Measurements from ENCODE around the gene HIVEP2. TPM values are rescaled to one million over a fixed set of nuclear protein-coding genes. Genes with fewer than 3 reads are reported as not detected.

The HIVEP2 gene
- total and polyA plus RNA-seq, 9 donors: 8.4 to 58.9 (median 32.1) TPM

DNA sequence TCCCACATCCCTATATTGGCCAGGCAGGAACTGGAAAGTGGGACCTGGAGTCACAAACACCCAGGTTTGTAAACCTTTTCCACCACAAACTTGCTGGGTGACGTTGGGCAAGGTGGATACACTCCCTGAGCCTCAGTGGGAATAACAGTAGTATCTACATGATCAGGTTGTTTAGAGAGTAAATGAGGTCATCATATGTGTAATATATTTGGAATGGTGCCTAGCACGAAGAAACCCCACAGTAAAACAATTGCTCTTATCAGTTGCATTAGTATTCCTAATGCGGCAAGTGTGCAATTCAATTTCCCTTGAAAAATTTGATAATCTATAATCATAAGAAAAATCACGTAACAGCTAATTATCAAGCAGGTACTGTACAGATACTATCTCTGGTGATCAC is 51.9 kb downstream of the HIVEP2 start:
- TF ChIP-seq POLR2A (IDR thresholded peaks at IDR 0.05) (no peak), EP300 (IDR thresholded peaks at IDR 0.05) (no peak)
- TF ChIP-seq, protein P1, sequence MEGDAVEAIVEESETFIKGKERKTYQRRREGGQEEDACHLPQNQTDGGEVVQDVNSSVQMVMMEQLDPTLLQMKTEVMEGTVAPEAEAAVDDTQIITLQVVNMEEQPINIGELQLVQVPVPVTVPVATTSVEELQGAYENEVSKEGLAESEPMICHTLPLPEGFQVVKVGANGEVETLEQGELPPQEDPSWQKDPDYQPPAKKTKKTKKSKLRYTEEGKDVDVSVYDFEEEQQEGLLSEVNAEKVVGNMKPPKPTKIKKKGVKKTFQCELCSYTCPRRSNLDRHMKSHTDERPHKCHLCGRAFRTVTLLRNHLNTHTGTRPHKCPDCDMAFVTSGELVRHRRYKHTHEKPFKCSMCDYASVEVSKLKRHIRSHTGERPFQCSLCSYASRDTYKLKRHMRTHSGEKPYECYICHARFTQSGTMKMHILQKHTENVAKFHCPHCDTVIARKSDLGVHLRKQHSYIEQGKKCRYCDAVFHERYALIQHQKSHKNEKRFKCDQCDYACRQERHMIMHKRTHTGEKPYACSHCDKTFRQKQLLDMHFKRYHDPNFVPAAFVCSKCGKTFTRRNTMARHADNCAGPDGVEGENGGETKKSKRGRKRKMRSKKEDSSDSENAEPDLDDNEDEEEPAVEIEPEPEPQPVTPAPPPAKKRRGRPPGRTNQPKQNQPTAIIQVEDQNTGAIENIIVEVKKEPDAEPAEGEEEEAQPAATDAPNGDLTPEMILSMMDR (IDR thresholded peaks at IDR 0.05): no peak
- WGBS, 3 donors: 81 to 92% (median 82%) methylated on average over 4 of the region's 4 CpGs
- H3K27me3 ChIP-seq: no peaks in the 10 kb centered on the region
- DNase-seq: no peak
- no peak overlapping the region for H3K4me3 ChIP-seq
- H3K36me3 ChIP-seq: no peaks in the 10 kb centered on the region
- intact Hi-C loops (cut with DNase I): no loop called here
- H3K27ac ChIP-seq: no peak overlapping the region
- H3K9me3 ChIP-seq: no peaks in the 10 kb centered on the region
- H3K4me1 ChIP-seq (ENCODE audit: insufficient read depth): no peaks in the 10 kb centered on the region

DNA sequence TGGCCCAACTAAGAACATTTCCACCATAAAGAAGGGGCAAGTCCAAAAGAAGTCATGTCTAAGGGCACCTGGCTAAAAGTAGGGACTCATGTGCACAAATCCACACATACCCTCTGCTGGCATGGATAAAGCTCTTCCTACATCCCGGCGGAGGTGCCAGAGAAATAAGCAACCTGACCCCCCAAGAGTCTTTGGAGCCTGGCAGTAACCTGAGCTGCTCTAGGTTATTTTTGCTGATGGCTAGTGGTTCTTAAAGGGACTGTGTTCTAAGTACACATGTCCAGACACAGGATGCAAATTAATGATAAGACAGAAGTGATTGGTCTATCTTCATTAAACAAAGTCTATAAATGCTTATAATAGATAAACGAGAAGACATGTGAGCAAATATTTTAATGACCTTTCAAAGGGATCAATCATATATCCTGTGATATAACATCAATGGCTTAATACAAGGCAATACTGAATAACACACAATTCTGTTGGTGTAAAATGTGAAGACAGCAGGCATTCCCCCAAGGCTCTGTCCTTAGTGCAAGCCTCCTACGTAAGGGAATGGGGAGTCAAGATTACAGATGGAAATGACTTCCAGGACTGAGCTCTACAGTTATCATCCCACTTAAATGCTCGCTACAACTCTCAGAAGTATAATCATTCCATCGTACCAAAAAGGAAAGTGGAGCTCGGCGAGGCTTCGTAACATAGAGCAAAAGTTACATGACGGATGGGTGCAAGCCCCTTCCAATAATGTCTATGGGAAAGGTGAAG is 52.5 kb downstream of the HIVEP2 start:
- no peak for TF ChIP-seq EP300 (IDR thresholded peaks at IDR 0.05)
- no peak for TF ChIP-seq POLR2A (IDR thresholded peaks at IDR 0.05)
- TF ChIP-seq, protein P1 (IDR thresholded peaks at IDR 0.05): no peak
- H3K27me3 ChIP-seq: no peaks in the 10 kb centered on the region
- H3K9me3 ChIP-seq: no peaks in the 10 kb centered on the region
- no peak overlapping the region for H3K27ac ChIP-seq
- intact Hi-C loops (cut with DNase I): no loop called here
- no peaks in the 10 kb centered on the region for H3K4me1 ChIP-seq (ENCODE audit: insufficient read depth)
- no peaks in the 10 kb centered on the region for H3K36me3 ChIP-seq
- WGBS, 3 donors: 93 to 95% (median 94%) methylated on average over 10 of the region's 10 CpGs
- DNase-seq: no peak
- no peak overlapping the region for H3K4me3 ChIP-seq

DNA sequence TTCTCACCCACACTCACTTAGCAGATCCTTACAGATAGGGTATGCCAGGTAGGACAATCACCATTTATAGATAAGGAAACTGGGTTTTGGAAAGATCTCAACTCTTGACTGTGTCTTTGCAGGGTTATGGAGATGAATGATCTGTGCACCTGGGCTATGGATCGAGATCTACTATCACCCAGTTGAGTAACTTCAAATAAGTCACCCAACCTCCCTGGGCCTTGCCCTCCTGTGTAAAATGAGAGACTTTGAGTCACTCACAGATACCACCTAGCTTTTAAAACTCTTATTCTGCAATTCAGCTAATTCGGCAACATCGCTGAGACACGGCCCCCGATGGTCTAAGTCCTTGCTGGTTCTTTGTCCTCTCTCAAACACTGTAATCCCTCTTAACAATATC is 53.5 kb downstream of the HIVEP2 start:
- TF ChIP-seq, protein P1 (IDR thresholded peaks at IDR 0.05): no peak
- TF ChIP-seq EP300 (IDR thresholded peaks at IDR 0.05): no peak
- no peak for TF ChIP-seq POLR2A (IDR thresholded peaks at IDR 0.05)
- Histone ChIP-seq H3K27ac (no peak overlapping the region), H3K36me3 (no peaks in the 10 kb centered on the region), H3K4me1 (ENCODE audit: insufficient read depth) (no peaks in the 10 kb centered on the region), H3K9me3 (no peaks in the 10 kb centered on the region), H3K27me3 (no peaks in the 10 kb centered on the region), H3K4me3 (no peak overlapping the region)
- intact Hi-C loops (cut with DNase I): no loop called here
- DNase-seq: no peak
- WGBS, 3 donors: 93 to 96% (median 94%) methylated on average over 5 of the region's 5 CpGs

DNA sequence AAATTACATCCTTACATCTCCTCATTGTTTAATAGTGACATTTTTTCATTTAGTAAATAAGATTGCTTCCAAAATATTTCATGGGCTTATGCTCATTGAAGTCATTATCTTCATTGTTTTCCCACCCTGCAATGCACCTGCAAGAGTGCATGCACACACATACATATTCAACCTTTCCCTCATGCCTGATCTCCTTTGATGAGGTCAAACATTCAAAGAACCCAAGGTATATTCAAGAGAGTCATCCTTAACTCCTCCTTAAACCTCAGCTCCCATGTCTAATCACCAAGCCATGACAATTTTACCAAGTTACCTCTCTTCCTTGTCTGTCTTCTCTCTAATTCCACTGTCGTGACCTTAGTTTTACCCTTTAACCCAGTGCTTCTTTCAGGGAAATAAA is 56.5 kb downstream of the HIVEP2 start:
- DNase-seq: no peak
- Histone ChIP-seq H3K27me3 (no peaks in the 10 kb centered on the region), H3K4me1 (ENCODE audit: insufficient read depth) (peaks cover 2% of the 10 kb centered on the region), H3K36me3 (no peaks in the 10 kb centered on the region), H3K9me3 (no peaks in the 10 kb centered on the region), H3K4me3 (no peak overlapping the region), H3K27ac (no peak overlapping the region)
- intact Hi-C loops (cut with DNase I): loop anchor here (5.0 to 10.0 kb wide), 3 partner anchors 54 to 59 kb away; partner anchors contain the start of gene HIVEP2 (in 3 of the 4)
- WGBS, 3 donors: 91 to 98% (median 92%) methylated on average over 1 of the region's 1 CpG
- TF ChIP-seq EP300 (IDR thresholded peaks at IDR 0.05) (no peak), POLR2A (IDR thresholded peaks at IDR 0.05) (no peak)
- TF ChIP-seq, protein P1 (IDR thresholded peaks at IDR 0.05): no peak
